Prostate gland (tissue), 2 donors: Measurements from ENCODE around the gene PLCG1. TPM values are rescaled to one million over a fixed set of nuclear protein-coding genes. Genes with fewer than 3 reads are reported as not detected.
A peak's percentile ranks its signal among the peaks of the same experiment; 100 is the strongest.
"Not testable (repeated sequence)": the region's sequence is repeated elsewhere in the genome, so short reads cannot be mapped to it uniquely, and the experiment has no call there.

Experiments used
- DNase-seq: peaks from one replicate; pipeline ENCODE4 v3.0.0-alpha.2; 2019; ENCODE audit warnings: low spot score
- H3K27ac ChIP-seq, 2 donors: fragments of 200-600 bp; sonication (generic); 2 replicates each; pipeline ENCODE4 v1.5.1; 2017 to 2019
- H3K27me3 ChIP-seq: fragments of 200-600 bp; sonication (generic); replicated peaks from 2 replicates; pipeline ENCODE4 v1.5.1; 2019; ENCODE audit not compliant: insufficient read depth
- H3K36me3 ChIP-seq, 2 donors: fragments of 200-600 bp; sonication (generic); 1 replicate in 1 of 2; 2 replicates in 1 of 2; pipeline versions ENCODE4 v1.5.1 to v1.8.1; 2017 to 2019
- H3K4me1 ChIP-seq: fragments of 200-600 bp; sonication (generic); replicated peaks from 2 replicates; pipeline ENCODE4 v1.5.1; 2019
- H3K4me3 ChIP-seq, 2 donors: fragments of 200-600 bp; sonication (generic); 2 replicates each; pipeline ENCODE4 v1.5.1; 2017 to 2019
- H3K9me3 ChIP-seq: fragments of 200-600 bp; sonication (generic); 2 replicates; pipeline ENCODE4 v1.5.1; 2017
- CTCF ChIP-seq, 4 experiments: fragments of 200-600 bp in 2 of 4; fragments of 450-650 bp in 2 of 4; sonication (generic) in 2 of 4; IDR thresholded peaks; 1 replicate in 3 of 4; 2 replicates in 1 of 4; pipeline ENCODE4 v1.5.1; 2016 to 2019; ENCODE audit warnings: antibody characterized with exemption in 4 of 4, mild to moderate bottlenecking in 2 of 4, moderate library complexity in 2 of 4
- POLR2A ChIP-seq: fragments of 450-650 bp; IDR thresholded peaks from one replicate; pipeline ENCODE4 v1.6.1; 2016; ENCODE audit warnings: antibody characterized with exemption, mild to moderate bottlenecking
- POLR2AphosphoS5 ChIP-seq: sonication (generic); formaldehyde crosslinking; IDR thresholded peaks from one replicate; pipeline ENCODE4 v1.6.1; 2017; ENCODE audit warnings: antibody characterized with exemption
- WGBS: methylation state at CpG from one replicate; pipeline ENCODE4 v1.1.5; 2018; 5-methylcytosine and 5-hydroxymethylcytosine counted together
- intact Hi-C: fragments of 100-400 bp; cut with DNase I; formaldehyde crosslinking; loops from one replicate; pipeline ENCODE4 v1.14.2; 2022
- total RNA-seq, 2 donors: library from RNA; depleted of rRNA; stranded (reverse); fragments of >200 nt; gene quantifications; one replicate each; pipeline ENCODE4 v1.1.0, GENCODE V29; 2016

Gene PLCG1
- total RNA-seq, 2 donors from 2014 or later = 67.9 to 129 TPM

- intact Hi-C loops = no loop called here
- DNase-seq = no peak
- Histone ChIP-seq H3K27ac (no peak overlapping the region), H3K36me3 (no peaks in the 10 kb centered on the region), H3K4me3 (no peak overlapping the region), H3K4me1 (no peaks in the 10 kb centered on the region), H3K27me3 (no peaks in the 10 kb centered on the region), H3K9me3 (no peaks in the 10 kb centered on the region)
- TF ChIP-seq POLR2AphosphoS5 = no peak
- 67% methylated on average over 5 of the region's 5 CpGs for WGBS
Measured at GRCh38 chr20:41131594-41132387, 5.6 kb upstream of the PLCG1 start.

GRCh38 chr20:41132388-41132775, 5.0 kb upstream of the PLCG1 start:
- H3K4me1 ChIP-seq, intact Hi-C loops, H3K36me3 ChIP-seq, H3K27me3 ChIP-seq, H3K9me3 ChIP-seq, DNase-seq, H3K27ac ChIP-seq, H3K4me3 ChIP-seq: not testable (repeated sequence)
- 86% methylated on average over 9 of the region's 9 CpGs for WGBS

- peak; percentile 63 for DNase-seq
- WGBS = 40% methylated on average over 7 of the region's 7 CpGs
Measured at GRCh38 chr20:41133709-41134361, 3.5 kb upstream of the PLCG1 start.

GRCh38 chr20:41134362-41135186, 2.8 kb upstream of the PLCG1 start:
- no peaks in the 10 kb centered on the region for H3K9me3 ChIP-seq
- intact Hi-C loops = no loop called here
- no peaks in the 10 kb centered on the region for H3K27me3 ChIP-seq
- H3K4me3 ChIP-seq = no peak overlapping the region
- H3K4me1 ChIP-seq = no peaks in the 10 kb centered on the region
- DNase-seq = no peak
- TF ChIP-seq POLR2AphosphoS5 = peak; percentile 30
- TF ChIP-seq POLR2A = no peak
- no peaks in the 10 kb centered on the region for H3K36me3 ChIP-seq
- H3K27ac ChIP-seq = peak overlapping the region in 1 of 2 donors; percentile 32
- 61% methylated on average over 9 of the region's 9 CpGs for WGBS

More at GRCh38 chr20:41133709-41134361, 3.5 kb upstream of the PLCG1 start:
- Histone ChIP-seq H3K27me3 (no peaks in the 10 kb centered on the region), H3K9me3 (no peaks in the 10 kb centered on the region), H3K27ac (peak overlapping the region in 1 of 2 donors; percentile 22), H3K4me1 (no peaks in the 10 kb centered on the region), H3K36me3 (no peaks in the 10 kb centered on the region), H3K4me3 (no peak overlapping the region)
- intact Hi-C loops = no loop called here
- no peak for TF ChIP-seq POLR2A
- TF ChIP-seq CTCF (IDR thresholded peaks at IDR 0.05) = peak in 1 of 4 experiments; percentile 16
- TF ChIP-seq POLR2AphosphoS5 = peak; percentile 57

- 47% methylated on average over 13 of the region's 13 CpGs for WGBS
- no peaks in the 10 kb centered on the region for H3K4me1 ChIP-seq
- H3K4me3 ChIP-seq = no peak overlapping the region
- peak overlapping the region in 1 of 2 donors; percentile 32 for H3K27ac ChIP-seq
- DNase-seq = peak; percentile 35
- intact Hi-C loops = no loop called here
- H3K9me3 ChIP-seq = no peaks in the 10 kb centered on the region
- H3K36me3 ChIP-seq = no peaks in the 10 kb centered on the region
- TF ChIP-seq POLR2A (no peak), CTCF (IDR thresholded peaks at IDR 0.05) (peak; percentile 37 to 72 (median 56))
- H3K27me3 ChIP-seq = no peaks in the 10 kb centered on the region
Measured at GRCh38 chr20:41135187-41135887, 2.0 kb upstream of the PLCG1 start.
